SK-MEL-5 (cell line): ENCODE measurements around the gene C5orf34. TPM values are rescaled to one million over a fixed set of nuclear protein-coding genes. Genes with fewer than 3 reads are reported as not detected.
"Not testable (repeated sequence)": the region's sequence is repeated elsewhere in the genome, so short reads cannot be mapped to it uniquely, and the experiment has no call there.

Experiments used
- DNase-seq: peaks from one replicate; pipeline ENCODE4 v3.0.0-alpha.2; 2016; ENCODE audit warnings: low read depth, low spot score
- in situ Hi-C: cut with HindIII; loops from 2 replicates; pipeline ENCODE4 v1.10.0; 2016; ENCODE audit warnings: low sequenced_read_pairs, high pct_unique_total_duplicates, low pct_unique_long_range_greater_than_20kb
- total RNA-seq: library from RNA; depleted of rRNA; stranded (reverse); fragments of >200 nt; shearing (Covaris generic); gene quantifications from 2 replicates; pipeline ENCODE4 v1.2.3, GENCODE V29; 2014; rRNA removed

C5orf34 gene
- total RNA-seq, 1 experiment from 2014 or later, result 13.9 TPM

- in situ Hi-C loops, result no loop called here
- DNase-seq, result peak; percentile 23
Observed at GRCh38 chr5:43469671-43470391, 45.1 kb downstream of the C5orf34 start.

GRCh38 chr5:43467100-43467499, 47.8 kb downstream of the C5orf34 start:
- in situ Hi-C loops, result no loop called here
- DNase-seq, result no peak

GRCh38 chr5:43465455-43465854, 49.5 kb downstream of the C5orf34 start:
- DNase-seq, in situ Hi-C loops: not testable (repeated sequence)

- DNase-seq, result no peak
- in situ Hi-C loops, result no loop called here
Observed at GRCh38 chr5:43461066-43461465, 53.9 kb downstream of the C5orf34 start.

- no peak for DNase-seq
- in situ Hi-C loops, result no loop called here
Observed at GRCh38 chr5:43456556-43456955, 58.4 kb downstream of the C5orf34 start.

GRCh38 chr5:43441575-43441974, 73.4 kb downstream of the C5orf34 start:
- in situ Hi-C loops, DNase-seq: not testable (repeated sequence)

- peak; percentile 22 for DNase-seq
Observed at GRCh38 chr5:43437062-43437660, 77.8 kb downstream of the C5orf34 start.

More at GRCh38 chr5:43437062-43437660, 77.8 kb downstream of the C5orf34 start:
- in situ Hi-C loops, result no loop called here

Other genes with a start within 250 kb of the C5orf34 start
- gene HMGCS1, start 201.7 kb downstream of the C5orf34 start, total RNA-seq, result 35.4 and 37.4 TPM in 2 replicates
- gene CCL28, start 102.8 kb downstream of the C5orf34 start, total RNA-seq, result 46.8 and 51.4 TPM in 2 replicates
- 43.4 and 45.9 TPM in 2 replicates for gene TMEM267, start 31.3 kb downstream of the C5orf34 start, total RNA-seq
- gene PAIP1, start 41.9 kb upstream of the C5orf34 start, total RNA-seq, result 348 and 356 TPM in 2 replicates
- 158 and 162 TPM in 2 replicates for gene NNT, start 88.0 kb upstream of the C5orf34 start, total RNA-seq